CD4-positive, alpha-beta T cell treated with Interleukin-15 for 1 hour (primary cell): Measurements from ENCODE around the gene SYTL2.
"Not testable (repeated sequence)": the region's sequence is repeated elsewhere in the genome, so short reads cannot be mapped to it uniquely, and the experiment has no call there.

Experiments
- DNase-seq: peaks from one replicate; pipeline ENCODE4 v3.0.0-alpha.2; 2020

Gene SYTL2

DNA sequence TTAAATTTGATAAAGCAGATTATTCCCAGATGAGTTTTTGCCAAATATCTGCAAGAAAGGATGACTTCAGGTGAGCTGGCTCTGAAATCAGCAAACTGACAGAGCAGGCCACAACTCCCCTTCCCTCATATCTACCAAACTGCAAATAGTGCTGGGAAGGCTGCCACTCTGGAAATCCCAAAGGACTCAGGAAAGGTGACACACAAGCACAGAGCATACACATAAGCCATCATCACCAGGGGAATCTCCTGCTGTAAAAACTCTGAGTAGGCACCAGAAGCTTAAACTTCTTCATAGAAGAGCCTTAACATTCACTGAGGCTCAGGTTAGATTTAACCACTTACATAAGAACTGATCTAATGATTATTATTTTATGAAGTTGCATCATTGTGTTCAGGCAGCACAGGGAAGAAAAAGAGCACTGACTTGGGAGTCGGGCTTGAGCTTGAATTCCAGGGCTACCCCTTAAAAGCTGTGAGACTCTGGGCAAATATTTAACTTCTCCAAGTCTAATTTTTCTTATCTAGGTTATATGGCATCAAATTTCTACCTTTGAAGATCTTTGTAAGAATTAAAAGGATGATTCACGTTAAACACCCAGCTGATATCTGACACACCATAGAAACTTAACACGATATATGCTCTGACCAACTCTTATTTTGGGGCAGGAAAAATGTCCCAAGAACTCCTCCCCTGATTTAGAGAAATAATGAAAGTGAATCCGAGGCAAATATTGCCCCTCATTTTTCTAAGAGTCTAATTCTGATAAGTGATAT, 15.0 kb downstream of the SYTL2 start:
- DNase-seq: no peak

DNA sequence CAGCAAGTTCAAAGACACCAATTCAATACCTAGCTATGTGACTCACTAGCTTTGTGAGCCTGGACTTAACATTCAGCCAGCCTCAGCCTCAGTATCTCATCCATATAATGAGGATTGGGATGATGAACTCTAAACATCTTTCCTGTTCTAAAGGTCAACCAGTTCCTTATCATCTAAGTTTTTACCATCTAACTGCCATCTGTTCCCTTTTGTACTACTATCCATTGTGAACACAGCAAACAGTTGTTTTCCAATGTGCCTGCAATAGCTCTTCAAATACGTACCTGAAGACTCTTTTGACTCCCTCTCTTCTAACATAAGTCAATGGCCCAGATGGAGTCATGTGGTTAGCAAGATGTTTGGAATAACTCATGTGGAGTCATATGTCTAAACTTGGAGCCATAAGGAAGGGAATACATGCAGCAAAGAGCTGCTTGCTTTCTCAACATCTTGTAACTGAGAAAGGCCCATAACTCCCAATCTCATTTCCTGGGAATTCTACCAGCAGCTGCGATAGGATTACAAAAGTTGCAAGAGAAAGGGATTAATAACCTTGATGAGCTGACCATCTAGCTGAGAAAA, 19.4 kb downstream of the SYTL2 start:
- DNase-seq: no peak

DNA sequence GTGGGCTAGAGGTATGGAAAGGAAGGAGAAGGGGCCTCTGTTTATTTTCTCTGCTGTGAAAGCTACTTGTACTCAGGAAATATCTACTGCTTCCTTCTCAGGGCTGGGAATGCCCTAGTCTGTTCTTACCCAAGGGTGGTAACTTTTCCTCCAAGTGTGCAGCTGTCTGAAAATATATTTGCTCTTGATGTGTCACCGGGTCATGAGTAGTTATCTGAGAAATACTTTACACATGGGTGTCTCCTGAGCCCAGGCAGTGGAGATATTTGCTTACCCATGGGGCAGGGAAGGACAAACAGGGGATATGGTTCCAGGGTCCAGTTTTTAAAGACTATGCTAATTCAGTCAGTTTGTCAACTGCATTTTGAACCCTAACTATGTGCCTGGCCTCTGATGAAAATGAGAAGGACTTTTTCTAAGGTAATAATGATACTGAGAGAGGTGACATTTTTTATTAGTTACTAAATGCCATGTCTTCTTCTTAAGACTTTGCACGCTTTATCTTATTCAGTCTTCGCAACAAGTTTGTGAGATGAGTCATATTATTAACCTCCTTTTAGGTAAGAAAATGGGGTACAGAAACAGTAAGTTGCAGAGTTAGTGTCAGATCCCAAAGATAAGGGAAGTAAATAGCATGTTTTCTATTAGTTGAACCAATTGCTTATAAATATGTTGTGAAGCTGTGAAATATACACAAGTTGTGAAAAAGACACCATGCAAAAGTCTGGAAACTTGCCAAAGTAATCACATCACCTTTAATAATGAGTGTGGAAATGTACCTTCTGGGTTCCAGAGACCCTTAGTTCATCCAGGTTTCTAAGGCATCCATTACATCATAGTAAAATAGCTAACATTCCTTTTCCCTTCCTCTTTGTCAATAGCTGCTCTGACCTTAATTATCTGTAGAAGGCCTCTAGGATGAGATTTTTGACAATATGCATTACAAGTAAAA, 22.9 kb downstream of the SYTL2 start:
- DNase-seq: no peak

- no peak for DNase-seq
Observed at GRCh38 chr11:85787168-85787567, 23.8 kb downstream of the SYTL2 start.

- no peak for DNase-seq
Observed at GRCh38 chr11:85784480-85785265, 26.3 kb downstream of the SYTL2 start.

DNA sequence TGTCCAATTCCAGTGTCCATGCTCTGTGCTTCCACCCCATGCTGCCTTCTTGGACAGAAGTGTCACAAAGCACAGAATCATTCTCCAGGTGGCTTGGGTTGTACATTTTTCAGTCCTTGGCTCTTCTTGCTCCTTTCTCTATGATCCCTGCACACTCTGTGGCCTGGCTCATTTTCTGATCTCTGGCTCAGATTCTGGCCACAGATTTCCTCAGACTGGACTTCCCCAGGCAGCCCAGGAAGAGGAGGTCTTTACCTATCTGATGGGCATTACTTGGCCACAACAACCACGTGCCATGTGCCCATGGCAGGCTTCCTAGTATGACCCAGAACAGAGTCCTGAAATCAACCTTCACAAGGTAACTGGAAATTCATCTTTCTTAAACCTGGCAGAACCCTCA, 27.2 kb downstream of the SYTL2 start:
- no peak for DNase-seq

- DNase-seq: not testable (repeated sequence)
Observed at GRCh38 chr11:85780780-85781517, 30.0 kb downstream of the SYTL2 start.

DNA sequence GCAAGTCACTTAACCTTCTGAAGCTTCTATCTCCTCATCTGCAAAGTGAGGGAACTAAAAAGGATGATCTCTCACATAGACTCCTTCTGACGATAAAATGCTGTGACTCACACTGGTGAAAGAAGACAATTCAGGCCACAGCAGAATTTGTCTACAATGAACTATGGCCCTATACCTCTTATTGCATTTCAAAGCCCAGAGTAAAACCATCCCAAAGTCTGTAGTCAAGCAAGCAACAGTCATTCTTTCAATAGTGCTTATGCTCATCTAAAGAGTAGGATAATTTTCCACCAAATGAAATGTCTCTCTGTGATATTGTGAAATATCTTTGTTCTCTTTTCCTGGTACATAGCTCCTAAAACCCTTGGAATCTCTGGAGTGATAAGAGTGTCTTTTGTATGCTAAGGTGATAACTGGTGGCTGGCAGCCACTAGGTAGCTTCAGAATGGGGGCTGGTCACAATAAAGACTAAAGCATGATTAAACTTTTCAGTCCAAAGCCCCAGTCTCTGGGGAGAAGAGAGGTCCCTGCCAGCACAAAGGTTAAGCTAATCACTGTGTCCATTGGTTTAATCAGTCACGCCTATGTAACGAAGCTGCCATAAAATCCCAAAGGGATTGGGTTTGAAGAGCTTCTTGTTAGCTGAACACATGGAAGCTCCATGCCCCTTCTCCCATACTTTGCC, 30.8 kb downstream of the SYTL2 start:
- DNase-seq: no peak

GRCh38 chr11:85777603-85777972, 33.4 kb downstream of the SYTL2 start:
- not testable (repeated sequence) for DNase-seq

- DNase-seq: no peak
Observed at GRCh38 chr11:85776951-85777602, 33.9 kb downstream of the SYTL2 start.

DNA sequence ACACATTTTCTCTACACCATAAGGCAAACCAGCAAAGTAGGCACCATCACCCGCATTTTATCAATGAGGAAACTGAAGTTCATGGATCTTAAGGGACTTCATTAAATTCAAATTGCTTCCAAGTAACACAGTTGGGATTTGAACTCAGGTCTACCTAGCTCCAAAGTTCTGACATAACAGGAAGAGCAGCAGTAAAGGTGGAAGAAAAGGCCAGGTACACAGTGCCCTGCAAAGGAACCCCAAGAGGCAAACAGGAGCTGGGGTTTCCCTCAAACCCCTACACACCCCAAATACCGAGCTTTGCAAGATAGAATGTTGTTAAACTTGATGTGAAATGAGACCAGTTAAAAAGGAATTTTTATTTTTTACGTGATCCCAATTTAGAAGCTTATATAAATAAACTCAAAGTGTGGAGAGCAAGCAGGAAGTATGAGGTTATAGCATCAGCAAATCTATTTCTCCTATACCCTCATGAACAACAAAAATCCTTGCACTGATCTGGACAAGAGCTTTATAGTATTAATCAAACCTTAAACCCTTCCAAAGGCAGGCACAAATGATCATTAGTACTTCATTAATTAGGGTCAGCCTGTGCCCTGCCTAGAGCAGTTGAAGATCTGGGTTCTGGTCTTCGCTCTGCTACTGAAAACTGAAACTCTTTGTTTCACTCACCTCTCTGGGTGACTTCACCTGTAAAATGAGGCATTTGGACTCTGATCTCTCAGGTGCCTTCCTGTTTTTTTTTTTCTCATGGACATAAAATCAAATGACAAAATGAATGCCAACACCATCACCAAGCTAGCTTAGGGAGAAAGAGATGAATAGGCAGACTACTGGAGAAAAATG, 36.5 kb downstream of the SYTL2 start:
- DNase-seq: no peak

DNA sequence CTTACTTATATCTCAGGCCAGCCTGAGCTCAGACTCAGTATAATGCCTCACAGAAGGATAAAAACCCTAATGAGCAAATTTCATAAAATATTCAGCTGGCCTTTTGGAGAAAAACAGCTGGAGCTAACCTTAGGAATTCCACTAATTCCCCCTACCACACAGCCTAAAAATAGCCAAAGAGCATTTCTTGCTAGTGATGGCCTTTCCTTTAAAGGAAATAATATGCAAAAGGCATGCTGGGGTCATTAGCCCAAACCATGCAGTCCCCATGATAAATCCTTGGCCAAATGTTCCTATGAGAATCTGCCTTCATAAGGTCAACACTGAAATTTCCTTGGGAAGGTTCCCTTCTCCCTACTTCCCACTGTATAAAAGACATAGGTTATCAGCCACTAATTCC, 38.2 kb downstream of the SYTL2 start:
- no peak for DNase-seq

DNA sequence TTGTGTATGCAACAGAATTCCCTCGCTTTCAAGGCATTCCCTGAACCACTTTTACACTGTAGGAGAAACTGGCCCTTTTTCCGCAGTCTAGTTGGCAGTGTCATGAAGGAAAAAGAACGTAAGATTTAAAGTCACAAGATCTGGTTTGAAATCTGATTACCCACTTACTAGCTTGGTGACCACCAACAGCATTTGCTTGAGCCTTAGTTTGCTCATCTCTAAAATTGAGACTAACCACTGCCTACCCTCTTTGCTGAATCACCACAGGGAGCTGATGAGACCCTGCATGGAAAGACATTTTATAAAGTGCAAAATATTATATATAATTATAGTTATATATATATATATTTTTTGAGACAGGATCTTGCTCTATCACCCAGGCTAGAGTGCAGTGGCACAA, 39.4 kb downstream of the SYTL2 start:
- DNase-seq: no peak

- no peak for DNase-seq
Observed at GRCh38 chr11:85769771-85770170, 41.2 kb downstream of the SYTL2 start.

DNA sequence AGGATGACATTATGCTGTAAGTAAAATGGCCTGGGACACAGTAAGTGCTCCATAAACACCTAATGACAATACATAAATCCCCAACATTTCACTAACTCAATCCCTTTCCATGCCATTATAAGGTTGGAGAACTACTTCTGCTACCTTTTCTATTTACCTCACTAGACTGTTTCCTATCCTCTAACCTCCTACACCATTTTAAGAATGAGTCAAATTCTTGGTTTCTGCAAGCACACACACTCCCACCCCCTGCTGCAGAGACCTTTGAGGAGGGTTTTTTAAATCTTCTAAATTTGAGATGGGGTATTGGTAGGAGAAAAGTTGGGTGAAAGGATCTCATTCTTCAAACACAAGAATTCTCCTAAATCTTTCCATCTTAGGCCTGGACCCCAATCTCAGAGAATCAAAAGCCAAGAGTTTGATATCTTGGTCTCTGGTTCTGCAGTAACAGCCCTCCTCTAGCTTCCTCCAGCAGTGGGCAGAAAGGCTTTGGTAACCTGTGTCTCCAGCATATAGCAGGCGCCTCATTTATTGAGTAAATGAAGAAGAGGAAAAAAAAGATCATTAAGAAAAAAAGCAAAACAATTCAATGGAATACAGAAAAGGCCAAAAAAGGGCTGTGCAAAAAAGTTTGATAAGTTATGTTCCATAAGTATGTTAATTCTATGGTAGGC, 42.3 kb downstream of the SYTL2 start:
- DNase-seq: no peak

DNA sequence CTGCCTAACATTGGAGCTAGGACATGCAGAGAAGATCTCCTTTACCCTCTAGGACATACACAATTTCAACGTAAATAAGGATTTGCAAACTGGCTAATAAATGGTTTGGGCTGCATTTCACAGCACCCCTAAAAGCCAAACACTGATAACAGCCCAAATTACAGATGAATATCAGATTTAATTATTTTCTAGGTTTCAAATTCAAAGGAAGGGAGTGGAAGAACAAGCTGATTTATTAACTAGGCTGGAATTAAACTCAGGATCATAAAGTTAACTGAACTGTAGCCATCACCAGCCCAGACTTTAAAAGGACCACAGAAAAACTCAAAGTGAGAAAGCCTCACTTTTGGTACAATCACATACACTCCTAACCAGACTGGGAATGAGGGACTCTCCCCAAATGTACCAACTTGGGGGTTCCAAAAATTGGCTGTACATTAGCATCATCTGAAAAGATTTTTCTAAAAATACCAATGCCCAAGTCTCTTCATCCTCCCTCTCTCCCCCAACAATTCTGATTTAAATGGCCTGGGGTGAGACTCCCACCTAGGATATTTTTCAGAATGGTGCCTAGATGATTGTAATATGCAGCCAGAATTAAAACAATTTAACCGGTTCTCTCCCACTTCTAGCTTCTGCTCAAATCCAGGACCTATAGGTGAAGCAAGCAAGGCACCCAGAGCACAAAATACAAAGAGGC, 43.5 kb downstream of the SYTL2 start:
- no peak for DNase-seq

DNA sequence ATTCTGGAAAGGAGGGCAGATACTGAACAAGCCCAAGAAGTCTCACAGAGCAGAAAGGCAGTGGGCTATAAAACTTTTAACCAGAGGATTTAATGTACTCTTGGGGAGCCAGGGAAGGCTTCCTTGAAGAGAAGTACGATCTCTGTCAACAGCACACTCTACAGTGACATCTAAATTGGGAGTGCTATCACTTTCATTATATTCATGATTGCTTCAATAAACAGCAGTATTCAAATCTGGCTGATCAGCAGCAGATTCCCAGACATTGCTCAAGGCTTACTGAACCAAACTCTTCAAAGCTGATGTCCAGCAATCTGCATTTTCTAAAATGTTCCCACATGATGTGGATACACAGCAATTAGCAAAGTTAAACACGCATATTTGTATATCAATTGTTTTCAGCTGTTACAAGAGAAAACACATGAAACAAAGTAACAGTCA, 44.2 kb downstream of the SYTL2 start:
- no peak for DNase-seq

- DNase-seq: no peak
Observed at GRCh38 chr11:85764796-85765195, 46.1 kb downstream of the SYTL2 start.

- no peak for DNase-seq
Observed at GRCh38 chr11:85762226-85762625, 48.7 kb downstream of the SYTL2 start.
